SIG-M5 treated with dmso at 0.1 percent for 504 hours (cell line): ENCODE results near the gene PLEK2.
A peak's percentile ranks its signal among the peaks of the same experiment; 100 is the strongest.
"Not testable (repeated sequence)": the region's sequence is repeated elsewhere in the genome, so short reads cannot be mapped to it uniquely, and the experiment has no call there.

Experiments
- DNase-seq: peaks from one replicate; lab custom pipeline; 2025; ENCODE audit not compliant: unreplicated experiment; lab: John Stamatoyannopoulos, UW

Gene PLEK2

GRCh38 chr14:67429510-67430205, 17.7 kb upstream of the PLEK2 start:
- no peak for DNase-seq

GRCh38 chr14:67428501-67429031, 16.6 kb upstream of the PLEK2 start:
- DNase-seq: no peak

GRCh38 chr14:67426983-67427606, 15.1 kb upstream of the PLEK2 start:
- peak; percentile 78 for DNase-seq

- no peak for DNase-seq
Observed at GRCh38 chr14:67426161-67426560, 14.2 kb upstream of the PLEK2 start.

GRCh38 chr14:67425608-67426007, 13.6 kb upstream of the PLEK2 start:
- no peak for DNase-seq

GRCh38 chr14:67424539-67424938, 12.6 kb upstream of the PLEK2 start:
- no peak for DNase-seq

- peak; percentile 43 for DNase-seq
Observed at GRCh38 chr14:67423424-67423823, 11.5 kb upstream of the PLEK2 start.

GRCh38 chr14:67421356-67422224, 9.6 kb upstream of the PLEK2 start:
- DNase-seq: no peak

- DNase-seq: peak; percentile 53
Observed at GRCh38 chr14:67420102-67420739, 8.3 kb upstream of the PLEK2 start.

- DNase-seq: no peak
Observed at GRCh38 chr14:67418401-67419191, 6.6 kb upstream of the PLEK2 start.

GRCh38 chr14:67417633-67418032, 5.7 kb upstream of the PLEK2 start:
- DNase-seq: no peak

- DNase-seq: peak; percentile 15
Observed at GRCh38 chr14:67416810-67417209, 4.8 kb upstream of the PLEK2 start.

GRCh38 chr14:67416085-67416484, 4.1 kb upstream of the PLEK2 start:
- DNase-seq: no peak

GRCh38 chr14:67415610-67416009, 3.6 kb upstream of the PLEK2 start:
- not testable (repeated sequence) for DNase-seq

GRCh38 chr14:67413806-67414769, 2.1 kb upstream of the PLEK2 start:
- peak; percentile 76 for DNase-seq

GRCh38 chr14:67411370-67411769, 595 bp downstream of the PLEK2 start:
- DNase-seq: no peak

- DNase-seq: no peak
Observed at GRCh38 chr14:67410313-67410712, 1.7 kb downstream of the PLEK2 start.

GRCh38 chr14:67409461-67409860, 2.5 kb downstream of the PLEK2 start:
- DNase-seq: no peak

GRCh38 chr14:67408122-67408801, 3.7 kb downstream of the PLEK2 start:
- DNase-seq: not testable (repeated sequence)
